HG03460 (cell line): ENCODE data around the gene MAPT.

Experiments used
- ATAC-seq: cut with Tn5 transposase; IDR thresholded peaks from one replicate; pipeline ENCODE4 v1.9.1; 2021; ENCODE audit not compliant: unreplicated experiment

Gene MAPT

GRCh38 chr17:45986056-45986455 is 91.7 kb downstream of the MAPT start:
- ATAC-seq: no peak

DNA sequence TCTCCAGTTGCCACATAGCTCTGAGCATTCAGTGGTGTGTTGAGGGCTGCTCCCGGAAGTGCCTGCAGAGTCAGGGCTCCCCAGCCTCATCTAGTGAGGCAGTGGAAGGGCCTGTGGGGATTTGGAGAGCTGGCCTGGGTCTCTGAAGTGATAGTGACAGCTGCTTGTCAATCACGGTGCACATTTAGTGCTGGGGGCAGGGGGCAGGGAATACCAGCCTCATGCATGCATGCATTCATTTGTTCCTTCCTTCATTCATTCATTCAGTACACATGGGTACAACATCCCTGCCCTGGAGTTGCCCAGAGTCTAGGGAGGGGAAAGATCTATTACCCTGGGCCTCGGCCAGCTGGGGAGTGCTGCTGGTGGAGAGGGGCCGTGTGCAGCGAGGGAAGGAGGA is 93.4 kb downstream of the MAPT start:
- no peak for ATAC-seq

- ATAC-seq: no peak
Observed at GRCh38 chr17:45989759-45990158, 95.4 kb downstream of the MAPT start.

- ATAC-seq: no peak
Observed at GRCh38 chr17:45990886-45991285, 96.5 kb downstream of the MAPT start.

GRCh38 chr17:45991341-45991740 is 97.0 kb downstream of the MAPT start:
- ATAC-seq: no peak

GRCh38 chr17:45992175-45992574 is 97.8 kb downstream of the MAPT start:
- ATAC-seq: no peak

- ATAC-seq: no peak
Observed at GRCh38 chr17:45992904-45993303, 98.5 kb downstream of the MAPT start.

GRCh38 chr17:45993962-45994627 is 99.7 kb downstream of the MAPT start:
- no peak for ATAC-seq

DNA sequence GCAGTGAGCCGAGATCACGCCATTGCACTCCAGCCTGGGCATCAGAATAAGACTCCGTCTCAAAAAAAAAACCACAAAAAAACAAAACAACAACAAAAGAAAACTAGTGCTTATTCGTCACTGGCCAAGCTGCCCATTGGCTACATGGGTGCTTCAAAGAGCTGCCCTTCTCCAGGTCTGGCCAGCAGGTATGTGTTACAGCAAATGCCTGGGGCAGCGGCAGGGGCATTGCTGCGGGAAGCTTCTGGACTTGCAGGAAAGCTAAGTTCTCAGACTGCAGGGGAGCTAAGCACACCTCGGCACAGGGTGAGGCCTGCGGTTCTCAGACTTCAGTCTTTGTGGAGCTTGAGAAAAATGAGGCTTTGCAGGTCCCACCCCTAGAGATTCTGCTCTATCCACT is 100.6 kb downstream of the MAPT start:
- no peak for ATAC-seq

DNA sequence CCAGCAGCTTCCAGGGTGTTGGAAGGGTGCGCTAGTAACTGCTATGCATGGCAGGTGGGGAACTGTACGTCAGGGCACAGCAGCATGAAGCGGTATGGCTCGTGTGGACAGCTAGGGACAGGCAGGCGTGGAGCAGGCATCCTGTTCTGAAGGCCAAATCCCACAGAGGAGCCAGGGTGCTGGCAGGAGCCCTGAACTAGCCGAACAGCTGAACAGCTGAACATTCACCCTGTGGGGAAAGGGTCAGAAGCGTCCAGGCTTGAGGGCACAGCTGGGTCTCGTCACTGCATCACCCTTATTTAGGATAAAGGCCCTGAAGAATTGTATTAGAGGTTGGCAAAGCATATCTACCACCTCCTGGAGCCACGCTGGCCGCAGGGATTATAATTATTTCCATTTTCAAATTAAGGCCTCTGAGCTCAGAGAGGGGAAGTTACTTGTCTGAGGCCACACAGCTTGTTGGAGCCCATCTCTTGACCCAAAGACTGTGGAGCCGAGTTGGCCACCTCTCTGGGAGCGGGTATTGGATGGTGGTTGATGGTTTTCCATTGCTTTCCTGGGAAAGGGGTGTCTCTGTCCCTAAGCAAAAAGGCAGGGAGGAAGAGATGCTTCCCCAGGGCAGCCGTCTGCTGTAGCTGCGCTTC is 101.4 kb downstream of the MAPT start:
- ATAC-seq: no peak

DNA sequence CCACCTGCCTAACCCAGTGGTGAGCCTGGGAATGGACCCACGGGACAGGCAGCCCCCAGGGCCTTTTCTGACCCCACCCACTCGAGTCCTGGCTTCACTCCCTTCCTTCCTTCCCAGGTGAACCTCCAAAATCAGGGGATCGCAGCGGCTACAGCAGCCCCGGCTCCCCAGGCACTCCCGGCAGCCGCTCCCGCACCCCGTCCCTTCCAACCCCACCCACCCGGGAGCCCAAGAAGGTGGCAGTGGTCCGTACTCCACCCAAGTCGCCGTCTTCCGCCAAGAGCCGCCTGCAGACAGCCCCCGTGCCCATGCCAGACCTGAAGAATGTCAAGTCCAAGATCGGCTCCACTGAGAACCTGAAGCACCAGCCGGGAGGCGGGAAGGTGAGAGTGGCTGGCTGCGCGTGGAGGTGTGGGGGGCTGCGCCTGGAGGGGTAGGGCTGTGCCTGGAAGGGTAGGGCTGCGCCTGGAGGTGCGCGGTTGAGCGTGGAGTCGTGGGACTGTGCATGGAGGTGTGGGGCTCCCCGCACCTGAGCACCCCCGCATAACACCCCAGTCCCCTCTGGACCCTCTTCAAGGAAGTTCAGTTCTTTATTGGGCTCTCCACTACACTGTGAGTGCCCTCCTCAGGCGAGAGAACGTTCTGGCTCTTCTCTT is 102.1 kb downstream of the MAPT start:
- no peak for ATAC-seq

- ATAC-seq: no peak
Observed at GRCh38 chr17:45997166-45997565, 102.8 kb downstream of the MAPT start.

DNA sequence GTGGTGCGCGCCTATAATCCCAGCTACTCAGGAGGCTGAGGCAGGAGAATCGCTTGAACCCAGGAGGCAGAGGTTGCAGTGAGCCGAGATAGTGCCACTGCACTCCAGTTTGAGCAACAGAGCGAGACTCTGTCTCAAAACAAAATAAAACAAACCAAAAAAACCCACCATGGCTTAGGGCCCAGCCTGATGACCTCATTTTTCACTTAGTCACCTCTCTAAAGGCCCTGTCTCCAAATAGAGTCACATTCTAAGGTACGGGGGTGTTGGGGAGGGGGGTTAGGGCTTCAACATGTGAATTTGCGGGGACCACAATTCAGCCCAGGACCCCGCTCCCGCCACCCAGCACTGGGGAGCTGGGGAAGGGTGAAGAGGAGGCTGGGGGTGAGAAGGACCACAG is 103.3 kb downstream of the MAPT start:
- no peak for ATAC-seq

DNA sequence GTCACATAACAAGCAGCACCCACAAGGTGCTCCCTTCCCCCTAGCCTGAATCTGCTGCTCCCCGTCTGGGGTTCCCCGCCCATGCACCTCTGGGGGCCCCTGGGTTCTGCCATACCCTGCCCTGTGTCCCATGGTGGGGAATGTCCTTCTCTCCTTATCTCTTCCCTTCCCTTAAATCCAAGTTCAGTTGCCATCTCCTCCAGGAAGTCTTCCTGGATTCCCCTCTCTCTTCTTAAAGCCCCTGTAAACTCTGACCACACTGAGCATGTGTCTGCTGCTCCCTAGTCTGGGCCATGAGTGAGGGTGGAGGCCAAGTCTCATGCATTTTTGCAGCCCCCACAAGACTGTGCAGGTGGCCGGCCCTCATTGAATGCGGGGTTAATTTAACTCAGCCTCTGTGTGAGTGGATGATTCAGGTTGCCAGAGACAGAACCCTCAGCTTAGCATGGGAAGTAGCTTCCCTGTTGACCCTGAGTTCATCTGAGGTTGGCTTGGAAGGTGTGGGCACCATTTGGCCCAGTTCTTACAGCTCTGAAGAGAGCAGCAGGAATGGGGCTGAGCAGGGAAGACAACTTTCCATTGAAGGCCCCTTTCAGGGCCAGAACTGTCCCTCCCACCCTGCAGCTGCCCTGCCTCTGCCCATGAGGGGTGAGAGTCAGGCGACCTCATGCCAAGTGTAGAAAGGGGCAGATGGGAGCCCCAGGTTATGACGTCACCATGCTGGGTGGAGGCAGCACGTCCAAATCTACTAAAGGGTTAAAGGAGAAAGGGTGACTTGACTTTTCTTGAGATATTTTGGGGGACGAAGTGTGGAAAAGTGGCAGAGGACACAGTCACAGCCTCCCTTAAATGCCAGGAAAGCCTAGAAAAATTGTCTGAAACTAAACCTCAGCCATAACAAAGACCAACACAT is 104.9 kb downstream of the MAPT start, which contains the start of gene STH:
TSS of gene STH (plus strand) at position 264 of the 913 bp plus-strand sequence. CDS start at position 294, 30 bp downstream.
- no peak for ATAC-seq

DNA sequence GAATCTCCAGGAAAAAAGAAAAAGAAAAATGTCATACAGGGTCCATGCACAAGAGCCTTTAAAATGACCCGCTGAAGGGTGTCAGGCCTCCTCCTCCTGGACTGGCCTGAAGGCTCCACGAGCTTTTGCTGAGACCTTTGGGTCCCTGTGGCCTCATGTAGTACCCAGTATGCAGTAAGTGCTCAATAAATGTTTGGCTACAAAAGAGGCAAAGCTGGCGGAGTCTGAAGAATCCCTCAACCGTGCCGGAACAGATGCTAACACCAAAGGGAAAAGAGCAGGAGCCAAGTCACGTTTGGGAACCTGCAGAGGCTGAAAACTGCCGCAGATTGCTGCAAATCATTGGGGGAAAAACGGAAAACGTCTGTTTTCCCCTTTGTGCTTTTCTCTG is 105.5 kb downstream of the MAPT start:
- ATAC-seq: no peak

- no peak for ATAC-seq
Observed at GRCh38 chr17:46000292-46000691, 105.9 kb downstream of the MAPT start.

- no peak for ATAC-seq
Observed at GRCh38 chr17:46000757-46001156, 106.4 kb downstream of the MAPT start.

DNA sequence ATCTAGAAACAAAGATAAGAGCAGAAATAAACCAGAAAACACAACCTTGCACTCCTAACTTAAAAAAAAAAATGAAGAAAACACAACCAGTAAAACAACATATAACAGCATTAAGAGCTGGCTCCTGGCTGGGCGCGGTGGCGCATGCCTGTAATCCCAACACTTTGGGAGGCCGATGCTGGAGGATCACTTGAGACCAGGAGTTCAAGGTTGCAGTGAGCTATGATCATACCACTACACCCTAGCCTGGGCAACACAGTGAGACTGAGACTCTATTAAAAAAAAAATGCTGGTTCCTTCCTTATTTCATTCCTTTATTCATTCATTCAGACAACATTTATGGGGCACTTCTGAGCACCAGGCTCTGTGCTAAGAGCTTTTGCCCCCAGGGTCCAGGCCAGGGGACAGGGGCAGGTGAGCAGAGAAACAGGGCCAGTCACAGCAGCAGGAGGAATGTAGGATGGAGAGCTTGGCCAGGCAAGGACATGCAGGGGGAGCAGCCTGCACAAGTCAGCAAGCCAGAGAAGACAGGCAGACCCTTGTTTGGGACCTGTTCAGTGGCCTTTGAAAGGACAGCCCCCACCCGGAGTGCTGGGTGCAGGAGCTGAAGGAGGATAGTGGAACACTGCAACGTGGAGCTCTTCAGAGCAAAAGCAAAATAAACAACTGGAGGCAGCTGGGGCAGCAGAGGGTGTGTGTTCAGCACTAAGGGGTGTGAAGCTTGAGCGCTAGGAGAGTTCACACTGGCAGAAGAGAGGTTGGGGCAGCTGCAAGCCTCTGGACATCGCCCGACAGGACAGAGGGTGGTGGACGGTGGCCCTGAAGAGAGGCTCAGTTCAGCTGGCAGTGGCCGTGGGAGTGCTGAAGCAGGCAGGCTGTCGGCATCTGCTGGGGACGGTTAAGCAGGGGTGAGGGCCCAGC is 107.3 kb downstream of the MAPT start:
- ATAC-seq: no peak

DNA sequence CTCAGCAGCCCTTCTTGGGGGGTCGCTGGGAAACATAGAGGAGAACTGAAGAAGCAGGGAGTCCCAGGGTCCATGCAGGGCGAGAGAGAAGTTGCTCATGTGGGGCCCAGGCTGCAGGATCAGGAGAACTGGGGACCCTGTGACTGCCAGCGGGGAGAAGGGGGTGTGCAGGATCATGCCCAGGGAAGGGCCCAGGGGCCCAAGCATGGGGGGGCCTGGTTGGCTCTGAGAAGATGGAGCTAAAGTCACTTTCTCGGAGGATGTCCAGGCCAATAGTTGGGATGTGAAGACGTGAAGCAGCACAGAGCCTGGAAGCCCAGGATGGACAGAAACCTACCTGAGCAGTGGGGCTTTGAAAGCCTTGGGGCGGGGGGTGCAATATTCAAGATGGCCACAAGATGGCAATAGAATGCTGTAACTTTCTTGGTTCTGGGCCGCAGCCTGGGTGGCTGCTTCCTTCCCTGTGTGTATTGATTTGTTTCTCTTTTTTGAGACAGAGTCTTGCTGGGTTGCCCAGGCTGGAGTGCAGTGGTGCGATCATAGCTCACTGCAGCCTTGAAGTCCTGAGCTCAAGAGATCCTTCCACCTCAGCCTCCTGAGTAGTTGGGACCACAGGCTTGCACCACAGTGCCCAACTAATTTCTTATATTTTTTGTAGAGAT is 108.1 kb downstream of the MAPT start:
- ATAC-seq: no peak

- no peak for ATAC-seq
Observed at GRCh38 chr17:46002973-46003316, 108.6 kb downstream of the MAPT start.
